A549 (cell line): ENCODE data around the gene APOBEC3A. TPM values are rescaled to one million over a fixed set of nuclear protein-coding genes. Genes with fewer than 3 reads are reported as not detected.
A peak's percentile ranks its signal among the peaks of the same experiment; 100 is the strongest.

Experiments used
- ATAC-seq, 2 experiments: fragments of 200-7000 bp in 1 of 2; fragments of >200 bp in 1 of 2; cut with Nextera tagmentation in 1 of 2; cut with Tn5 transposase in 1 of 2; 3 replicates each; pipeline versions ENCODE4 v1.8.0 to v1.9.1; 2018 to 2020; ENCODE audit warnings: mild to moderate bottlenecking in 1 of 2, moderate library complexity in 1 of 2
- CTCF ChIA-PET: fragments of 300-600 bp; sonication (Branson Sonifier 250); formaldehyde crosslinking; extraction: SDS; loops from one replicate; lab custom pipeline; 2021; ENCODE audit warnings: antibody characterized with exemption, inconsistent platforms; lab: Yijun Ruan, JAX
- POLR2A ChIA-PET: fragments of 350-600 bp; formaldehyde crosslinking; extraction: SDS; loops from one replicate; lab custom pipeline; 2021; ENCODE audit warnings: antibody characterized with exemption, inconsistent platforms; lab: Yijun Ruan, JAX
- DNase-seq, 2 experiments: peaks; one replicate each; pipeline versions ENCODE4 v3.0.0 to v3.0.0-alpha.2; 2011 to 2016; ENCODE audit warnings: low read depth in 1 of 2, low spot score in 1 of 2
- FAIRE-seq: peaks from 2 replicates; lab custom pipeline; 2011; peaks lifted over from hg19 to GRCh38; lab: Jason Lieb, UNC
- H3K27ac ChIP-seq, 2 experiments: fragments of >200 bp; sonication (Bioruptor Twin); formaldehyde crosslinking; 3 replicates each; pipeline ENCODE4 v1.5.1; 2016 to 2017
- H3K4me1 ChIP-seq: fragments of >200 bp; sonication (Bioruptor Twin); formaldehyde crosslinking; 3 replicates; pipeline ENCODE4 v1.6.1; 2016
- H3K4me2 ChIP-seq: fragments of >200 bp; sonication (Bioruptor Twin); formaldehyde crosslinking; 3 replicates; pipeline ENCODE4 v1.6.1; 2016
- H3K4me3 ChIP-seq: fragments of >200 bp; sonication (Bioruptor Twin); formaldehyde crosslinking; 3 replicates; pipeline ENCODE4 v1.5.1; 2016
- H3K9me3 ChIP-seq: fragments of >200 bp; sonication (Bioruptor Twin); formaldehyde crosslinking; 3 replicates; pipeline ENCODE4 v1.6.1; 2016
- CBX2 ChIP-seq: fragments of 200-600 bp; sonication (generic); IDR thresholded peaks from 2 replicates; pipeline ENCODE4 v1.6.1; 2016; ENCODE audit warnings: low read depth, mild to moderate bottlenecking, borderline replicate concordance
- CEBPB ChIP-seq, 2 experiments: fragments of >200 bp in 1 of 2; sonication (Bioruptor Twin) in 1 of 2; formaldehyde crosslinking in 1 of 2; IDR thresholded peaks; 2 replicates each; pipeline ENCODE4 v1.6.1; 2012 to 2016
- CHD4 ChIP-seq: fragments of 200-600 bp; sonication (generic); IDR thresholded peaks from 2 replicates; pipeline ENCODE4 v1.6.1; 2016; ENCODE audit warnings: antibody characterized with exemption, mild to moderate bottlenecking, borderline replicate concordance
- E2F6 ChIP-seq: IDR thresholded peaks from 2 replicates; pipeline ENCODE4 v1.6.1; 2012; ENCODE audit warnings: low read depth, borderline replicate concordance
- EHMT2 ChIP-seq: fragments of 200-600 bp; sonication (generic); IDR thresholded peaks from 2 replicates; pipeline ENCODE4 v1.6.1; 2016; ENCODE audit warnings: antibody characterized with exemption, low read depth, mild to moderate bottlenecking, moderate library complexity
- ESRRA ChIP-seq: fragments of 150-350 bp; IDR thresholded peaks from 2 replicates; pipeline ENCODE4 v1.6.1; 2014; ENCODE audit warnings: mild to moderate bottlenecking, low read length, borderline replicate concordance
- FOSL2 ChIP-seq, 2 experiments: fragments of 450-650 bp in 1 of 2; fragments of >200 bp in 1 of 2; sonication (Bioruptor Twin) in 1 of 2; formaldehyde crosslinking; IDR thresholded peaks; 2 replicates each; pipeline versions ENCODE4 v1.5.0 to v1.6.1; 2016 to 2020; ENCODE audit warnings: mild to moderate bottlenecking in 1 of 2, moderate library complexity in 1 of 2
- HOXA7 ChIP-seq: fragments of 250-450 bp; sonication (Bioruptor Pico); IDR thresholded peaks from 2 replicates; pipeline ENCODE4 v1.5.0; 2020; ENCODE audit warnings: mild to moderate bottlenecking, moderate library complexity
- HOXB13 ChIP-seq: fragments of 250-450 bp; sonication (Bioruptor Pico); IDR thresholded peaks from 2 replicates; pipeline ENCODE4 v1.5.0; 2020; ENCODE audit warnings: low read depth, mild to moderate bottlenecking, moderate library complexity
- HOXB5 ChIP-seq: fragments of 250-450 bp; sonication (Bioruptor Pico); IDR thresholded peaks from 2 replicates; pipeline ENCODE4 v1.5.0; 2020; ENCODE audit warnings: mild to moderate bottlenecking, moderate library complexity
- JUN ChIP-seq, 2 experiments: fragments of >200 bp; sonication (Bioruptor Twin); formaldehyde crosslinking; IDR thresholded peaks; 2 replicates in 1 of 2; 3 replicates in 1 of 2; pipeline ENCODE4 v1.6.1; 2016 to 2017
- MAFK ChIP-seq: fragments of 450-650 bp; IDR thresholded peaks from 2 replicates; pipeline ENCODE4 v1.6.1; 2014; ENCODE audit not compliant: partially characterized antibody
- MAX ChIP-seq: IDR thresholded peaks from 2 replicates; pipeline ENCODE4 v1.6.1; 2012
- MAZ ChIP-seq: fragments of 150-350 bp; IDR thresholded peaks from 2 replicates; pipeline ENCODE4 v1.6.1; 2014; ENCODE audit warnings: antibody characterized with exemption, low read depth, low read length, borderline replicate concordance
- MYC ChIP-seq: IDR thresholded peaks from 2 replicates; pipeline ENCODE4 v1.6.1; 2012; ENCODE audit warnings: mild to moderate bottlenecking, inconsistent platforms, low read length, improper control_type of control experiment, borderline replicate concordance
- NPAS2 ChIP-seq: fragments of 250-450 bp; sonication (Bioruptor Pico); IDR thresholded peaks from 2 replicates; pipeline ENCODE4 v1.8.0; 2022; ENCODE audit warnings: mild to moderate bottlenecking, moderate library complexity, borderline replicate concordance
- NR3C1 ChIP-seq: fragments of >200 bp; sonication (Bioruptor Twin); formaldehyde crosslinking; IDR thresholded peaks from 3 replicates; pipeline ENCODE4 v1.6.1; 2017
- PHF8 ChIP-seq: fragments of 200-600 bp; sonication (generic); IDR thresholded peaks from 2 replicates; pipeline ENCODE4 v1.6.1; 2016; ENCODE audit warnings: low read depth, mild to moderate bottlenecking, antibody characterized with exemption, moderate library complexity, borderline replicate concordance
- POLR2A ChIP-seq: IDR thresholded peaks from 2 replicates; pipeline ENCODE4 v1.6.1; 2012; ENCODE audit warnings: mild to moderate bottlenecking, low read length
- POLR2AphosphoS2 ChIP-seq: conservative IDR thresholded peaks from 2 replicates; pipeline ENCODE4 v1.6.1; 2012; ENCODE audit warnings: low read length, improper control_type of control experiment, inconsistent platforms
- RAD21 ChIP-seq, 2 experiments: fragments of >200 bp in 1 of 2; sonication (Bioruptor Twin) in 1 of 2; formaldehyde crosslinking in 1 of 2; IDR thresholded peaks in 1 of 2; conservative IDR thresholded peaks in 1 of 2; 2 replicates in 1 of 2; 3 replicates in 1 of 2; pipeline ENCODE4 v1.6.1; 2012 to 2018; ENCODE audit warnings: inconsistent platforms in 1 of 2
- RARB ChIP-seq: fragments of 250-450 bp; sonication (Bioruptor Pico); IDR thresholded peaks from 2 replicates; pipeline ENCODE4 v1.8.0; 2021; ENCODE audit warnings: mild to moderate bottlenecking, moderate library complexity
- RCOR1 ChIP-seq: fragments of 150-350 bp; IDR thresholded peaks from 2 replicates; pipeline ENCODE4 v1.6.1; 2014; ENCODE audit warnings: antibody characterized with exemption, low read length, low read depth
- RFX5 ChIP-seq: fragments of 450-650 bp; IDR thresholded peaks from 2 replicates; pipeline ENCODE4 v1.7.1; 2014; ENCODE audit warnings: antibody characterized with exemption, mild to moderate bottlenecking, moderate library complexity
- TFCP2L1 ChIP-seq: fragments of 250-450 bp; sonication (Bioruptor Pico); IDR thresholded peaks from 2 replicates; pipeline ENCODE4 v1.5.0; 2021; ENCODE audit warnings: mild to moderate bottlenecking
- TP53 ChIP-seq: fragments of 250-450 bp; sonication (Bioruptor Pico); IDR thresholded peaks from 2 replicates; pipeline ENCODE4 v1.5.0; 2021; ENCODE audit warnings: mild to moderate bottlenecking, moderate library complexity
- ZC3H11A ChIP-seq: fragments of 450-650 bp; IDR thresholded peaks from 2 replicates; pipeline ENCODE4 v1.6.1; 2014; ENCODE audit warnings: antibody characterized with exemption, mild to moderate bottlenecking
- ZFP36 ChIP-seq: fragments of 450-650 bp; IDR thresholded peaks from 2 replicates; pipeline ENCODE4 v1.6.1; 2014; ENCODE audit warnings: borderline replicate concordance; ENCODE audit not compliant: partially characterized antibody
- ZSCAN20 ChIP-seq: fragments of 250-450 bp; sonication (Bioruptor Pico); IDR thresholded peaks from 2 replicates; pipeline ENCODE4 v1.8.0; 2022; ENCODE audit warnings: mild to moderate bottlenecking, moderate library complexity
- WGBS: methylation state at CpG from one replicate; pipeline ENCODE4 v1.1.6; 2017; ENCODE audit errors: missing lambda C conversion rate; 5-methylcytosine and 5-hydroxymethylcytosine counted together
- polyA plus RNA-seq, 4 experiments: library from polyadenylated mRNA; depleted of rRNA in 3 of 4; stranded (reverse); fragments of >200 nt; fragmentation: RNase III in 1 of 4; extraction: RNeasy Plus Mini Kit Qiagen cat#74134 plus additional on column Dnase treatment in 1 of 4; gene quantifications; 2 replicates in 3 of 4; 3 replicates in 1 of 4; pipeline ENCODE4 v1.2.3, GENCODE V29; 2011 to 2017

The APOBEC3A gene
- polyA plus RNA-seq, 2 of the 4 experiments (the other 2 are of a cell fraction): not detected

GRCh38 chr22:38981005-38981991, 23.9 kb downstream of the APOBEC3A start:
- peak in 1 of 2 experiments; percentile 20 for DNase-seq
- no peak for FAIRE-seq
- peaks cover 13% of the 10 kb centered on the region; the same call in 2 of the 3 replicates for H3K4me1 ChIP-seq
- 68% methylated on average over 20 of the region's 27 CpGs for WGBS
- peak overlapping the region; percentile 84 for H3K4me2 ChIP-seq
- H3K27ac ChIP-seq: peak overlapping the region; percentile 75 to 95
- CTCF ChIA-PET: interaction anchor here (0.6 to 3.3 kb wide), 4 partner anchors 8 to 212 kb away, joined by 3 to 15 read pairs (median 4); no protein-coding TSS in a partner anchor
- peak; percentile 63 to 64; a peak in 5 of 6 replicates for ATAC-seq
- peak overlapping the region; percentile 45; the same call in 1 of the 3 replicates for H3K4me3 ChIP-seq
- TF ChIP-seq RAD21 (conservative IDR thresholded peaks at IDR 0.05 in 1 of 2, IDR thresholded peaks at IDR 0.05 in 1 of 2) (no peak), ZFP36 (no peak)
- 0 out of 3 replicates have a peak, but pooled peaks cover 7% of the 10 kb centered on the region for H3K9me3 ChIP-seq
- POLR2A ChIA-PET: no interaction called here

DNA sequence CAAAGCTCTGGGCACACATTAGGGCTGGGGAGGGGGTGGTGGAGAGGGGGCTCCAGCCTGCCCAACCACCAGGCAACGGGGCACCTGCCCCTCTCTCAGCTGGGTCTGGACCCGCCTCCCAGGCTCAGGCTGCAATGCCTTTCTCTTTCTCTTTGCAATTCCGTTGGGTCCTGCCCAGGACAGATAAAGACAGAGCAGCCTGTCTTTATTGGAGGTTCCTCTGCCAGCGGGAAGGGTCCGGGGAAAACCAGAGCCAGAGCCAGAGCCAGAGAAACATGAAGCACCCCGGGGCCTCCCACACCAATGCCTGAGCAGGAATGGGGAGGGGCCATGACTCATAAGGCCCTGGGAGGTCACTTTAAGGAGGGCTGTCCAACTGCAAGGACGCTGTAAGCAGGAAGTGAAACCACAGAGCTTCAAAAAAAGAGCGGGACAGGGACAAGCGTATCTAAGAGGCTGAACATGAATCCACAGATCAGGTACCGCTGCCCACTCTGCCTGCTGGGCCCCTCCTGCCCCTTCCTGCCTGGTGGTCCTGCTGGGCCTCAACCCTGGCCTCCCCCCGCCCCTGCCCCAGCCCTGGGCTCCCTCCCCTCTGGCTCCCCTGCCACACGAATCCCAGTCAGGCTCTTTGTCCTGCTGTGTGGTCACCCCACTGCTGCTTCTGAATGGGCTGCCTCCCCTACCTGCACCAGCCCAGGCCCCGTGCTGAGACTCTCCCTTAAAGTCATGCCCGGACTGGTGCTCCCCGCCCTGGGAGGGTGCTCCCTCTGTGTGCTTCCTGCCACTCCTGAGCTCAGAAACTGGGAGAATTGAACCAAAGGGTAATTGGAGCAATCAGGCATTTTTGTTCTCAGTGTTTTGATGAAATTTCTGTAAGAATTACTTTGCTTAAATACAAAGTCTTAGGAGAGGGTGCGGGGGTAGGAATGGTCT, 24.9 kb downstream of the APOBEC3A start, which contains the start of gene APOBEC3B:
Gene APOBEC3B, plus strand, starts transcription at position 356 of the 936 bp plus-strand sequence. Its CDS starts 107 bp downstream, at position 463.
- FAIRE-seq (peak; percentile 80), DNase-seq (peak; percentile 85 to 91), ATAC-seq (peak; percentile 98 to 99)
- H3K27ac ChIP-seq: peak within 1 kb of the TSS; percentile 75 to 95
- 0 out of 3 replicates have a peak, but pooled peaks cover 7% of the 10 kb centered on the region for H3K9me3 ChIP-seq
- peak within 1 kb of the TSS; percentile 84 for H3K4me2 ChIP-seq
- WGBS: 19% methylated on average over 10 of the region's 16 CpGs
- peaks cover 13% of the 10 kb centered on the region; the same call in 2 of the 3 replicates for H3K4me1 ChIP-seq
- TF ChIP-seq TP53: no peak
- no peak for TF ChIP-seq RFX5
- no peak for TF ChIP-seq NPAS2
- TF ChIP-seq MYC: no peak
- TF ChIP-seq ZSCAN20 (CRISPR knock-in tag): no peak
- peak in 1 of 2 experiments; percentile 21; a peak in 1 of 5 replicates for TF ChIP-seq JUN (IDR thresholded peaks at IDR 0.05)
- no peak for TF ChIP-seq CHD4
- TF ChIP-seq NR3C1: no peak
- no peak for TF ChIP-seq HOXB5
- TF ChIP-seq RCOR1: no peak
- TF ChIP-seq TFCP2L1 (CRISPR knock-in tag): no peak
- TF ChIP-seq POLR2A: no peak
- TF ChIP-seq EHMT2: no peak
- TF ChIP-seq MAZ: no peak
- TF ChIP-seq HOXB13 (CRISPR knock-in tag): no peak
- TF ChIP-seq CBX2: no peak
- TF ChIP-seq CEBPB (IDR thresholded peaks at IDR 0.05): no peak
- no peak for TF ChIP-seq HOXA7
- no peak for TF ChIP-seq ZC3H11A
- peak; percentile 27; the same call in 1 of the 2 replicates for TF ChIP-seq FOSL2 (IDR thresholded peaks at IDR 0.05)
- TF ChIP-seq FOSL2 (CRISPR knock-in tag; IDR thresholded peaks at IDR 0.05): peak; percentile 88
- TF ChIP-seq POLR2AphosphoS2: no peak
- TF ChIP-seq RAD21 (conservative IDR thresholded peaks at IDR 0.05 in 1 of 2, IDR thresholded peaks at IDR 0.05 in 1 of 2): no peak
- peak; percentile 94 for TF ChIP-seq E2F6
- no peak for TF ChIP-seq ESRRA
- no peak for TF ChIP-seq RARB (CRISPR knock-in tag)
- TF ChIP-seq MAFK: no peak
- TF ChIP-seq PHF8: no peak
- TF ChIP-seq MAX: peak; percentile 65
- TF ChIP-seq, all 56 proteins: peak for 4
- CTCF ChIA-PET: interaction anchor here (0.5 to 3.3 kb wide), 5 partner anchors 9 to 114 kb away, joined by 3 to 15 read pairs (median 3); no protein-coding TSS in a partner anchor
- POLR2A ChIA-PET: no interaction called here
- H3K4me3 ChIP-seq: peak within 1 kb of the TSS; percentile 45
